ENCODE measurements around the gene SGTA.

- no peak for TF ChIP-seq CTCF (IDR thresholded peaks at IDR 0.05; ENCODE audit: low read length)
- TF ChIP-seq EZH2 (optimal IDR thresholded peaks at IDR 0.05; ENCODE audit: low read depth, low read length) = no peak
- TF ChIP-seq EZH2phosphoT487 (IDR thresholded peaks at IDR 0.05; ENCODE audit: low read length) = no peak
Measured at GRCh38 chr19:2805261-2805900, 22.3 kb upstream of the SGTA start.
